NOMO-1 (cell line): ENCODE measurements around the gene GARIN3.

Experiments used
- DNase-seq, 2 experiments: peaks; one replicate each; lab custom pipeline; 2025; ENCODE audit not compliant: unreplicated experiment in 2 of 2; lab: John Stamatoyannopoulos, UW

GARIN3 gene

GRCh38 chr5:157150995-157151394, 15.1 kb downstream of the GARIN3 start:
- DNase-seq = no peak

DNA sequence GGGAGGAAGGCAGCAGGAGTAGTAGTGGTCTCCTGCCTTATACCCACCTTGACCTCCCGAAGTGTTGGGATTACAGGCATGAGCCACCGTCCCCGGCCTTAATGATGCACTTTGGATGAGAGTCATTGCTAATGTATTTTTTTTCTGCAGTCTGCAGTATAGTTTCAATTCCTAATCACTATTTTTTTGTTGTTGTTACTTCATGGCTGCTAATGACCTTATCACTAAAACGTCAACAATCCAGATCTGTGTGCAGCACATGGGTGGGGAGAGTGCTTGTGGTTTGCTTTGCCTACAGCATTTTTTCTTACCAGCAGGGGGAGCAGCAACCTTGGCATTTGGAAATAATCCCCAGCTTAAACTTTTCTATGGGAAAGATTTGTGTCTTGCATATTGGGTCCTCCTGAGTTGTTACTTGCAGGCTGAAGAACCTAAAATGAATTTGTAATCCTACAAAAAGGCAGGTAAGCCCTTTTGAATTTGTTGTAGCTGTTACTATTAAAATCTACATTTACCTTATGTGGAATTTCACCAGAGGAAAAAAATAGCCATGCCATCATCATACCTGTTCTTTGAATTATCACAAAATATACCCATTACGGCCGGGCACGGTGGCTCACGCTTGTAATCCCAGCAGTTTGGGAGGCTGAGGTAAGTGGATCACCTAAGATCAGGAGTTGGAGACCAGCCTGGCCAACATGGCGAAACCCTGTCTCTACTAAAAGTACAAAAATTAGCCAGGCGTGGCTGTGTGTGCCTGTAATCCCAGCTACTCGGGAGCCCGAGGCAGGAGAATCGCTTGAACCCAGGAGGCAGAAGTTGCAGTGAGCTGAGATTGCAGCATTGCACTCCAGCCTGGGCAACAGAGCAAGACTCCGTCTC, 17.1 kb downstream of the GARIN3 start:
- peak; percentile 44 to 50 for DNase-seq

- peak; percentile 77 to 94 for DNase-seq
These were observed 22.7 kb downstream of the GARIN3 start for GRCh38 chr5:157143127-157143971.

GRCh38 chr5:157142317-157143126, 23.5 kb downstream of the GARIN3 start, which contains the start of gene MED7:
MED7 (minus strand) TSS chr5:157142865; CDS start chr5:157139431, 3,434 bp downstream.
- DNase-seq = peak; percentile 98 to 99

DNA sequence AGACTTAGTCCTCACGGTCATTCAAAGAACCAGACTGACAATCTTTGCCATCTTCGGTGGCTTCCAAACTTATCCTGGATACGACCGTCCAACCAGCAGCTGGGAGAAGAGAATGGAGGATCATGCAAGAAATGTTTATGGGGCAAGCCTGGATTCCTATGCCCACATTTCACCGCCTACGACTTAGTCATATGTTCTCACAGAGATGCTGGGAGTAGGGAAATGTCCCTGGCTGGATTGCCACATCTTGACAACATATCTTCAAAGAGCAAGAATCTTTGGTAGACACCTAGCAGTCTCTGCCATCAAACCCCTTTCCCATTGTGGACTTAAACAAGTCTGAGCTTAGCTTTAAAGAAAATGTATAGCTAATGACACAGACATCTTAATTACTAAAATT, 28.4 kb downstream of the GARIN3 start:
- DNase-seq = no peak

- no peak for DNase-seq
These were observed 33.8 kb downstream of the GARIN3 start for GRCh38 chr5:157132281-157132612.

- peak; percentile 62 to 72 for DNase-seq
These were observed 35.1 kb downstream of the GARIN3 start for GRCh38 chr5:157130925-157131324.

DNA sequence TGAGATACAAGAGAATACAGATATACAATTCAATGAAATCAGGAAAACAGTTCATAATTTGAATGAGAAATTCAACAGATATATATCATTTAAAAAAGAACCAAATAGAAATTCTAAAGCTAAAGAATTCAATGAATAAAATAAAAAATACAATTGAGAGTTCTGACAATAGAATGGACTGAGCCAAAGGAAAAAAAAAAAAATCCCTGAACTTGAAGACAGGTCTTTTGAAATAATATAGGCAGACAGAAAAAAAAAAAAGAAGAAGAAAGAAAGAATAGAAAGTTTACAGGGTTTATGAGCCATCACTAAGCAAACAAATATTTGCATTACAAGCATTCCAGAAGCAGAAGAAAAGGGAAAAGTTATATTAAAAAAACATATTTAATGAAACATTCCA, 44.4 kb downstream of the GARIN3 start:
- no peak for DNase-seq

DNA sequence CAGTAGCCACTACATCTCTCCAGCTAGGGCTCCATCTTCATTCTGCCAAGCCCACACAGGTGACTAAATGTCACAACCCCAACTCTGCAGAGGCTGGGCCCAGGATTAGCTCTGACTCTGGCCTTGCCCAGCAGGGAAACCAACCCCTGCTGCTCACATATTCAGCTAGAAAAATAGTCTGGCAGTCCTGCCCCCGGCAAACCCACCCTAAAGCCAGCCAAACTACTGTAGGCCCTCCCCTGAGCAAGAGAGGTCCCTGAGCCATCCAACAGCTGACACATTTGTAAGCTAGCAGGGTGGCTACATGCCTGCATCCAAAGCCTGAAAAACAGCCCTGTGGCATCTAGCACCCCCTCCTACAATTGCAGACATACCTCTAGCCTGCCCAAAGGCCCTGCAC, 46.0 kb downstream of the GARIN3 start:
- DNase-seq = no peak

DNA sequence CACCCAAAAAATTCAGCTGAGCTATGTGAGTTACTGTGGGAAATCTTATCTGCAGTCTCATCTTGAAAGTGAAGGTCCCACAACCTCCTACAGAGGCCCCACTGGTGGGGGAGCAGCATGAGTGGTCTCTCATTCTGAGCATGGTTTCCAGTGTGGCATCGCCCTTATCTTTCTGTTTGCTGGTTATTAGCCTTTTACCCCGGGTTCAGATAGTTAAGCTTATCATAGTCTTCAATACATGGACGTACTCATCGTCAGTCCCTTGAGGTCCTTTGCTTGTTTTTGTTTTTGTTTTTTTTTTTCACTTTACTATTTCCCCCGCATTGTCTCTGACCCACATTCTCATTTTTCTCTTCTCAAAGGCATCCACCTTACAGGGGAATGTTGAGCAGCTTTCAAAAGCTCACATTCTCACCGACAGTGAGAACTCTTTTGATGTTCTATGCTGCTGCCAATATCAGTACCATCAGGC, 49.5 kb downstream of the GARIN3 start:
- DNase-seq = no peak

GRCh38 chr5:157115502-157115901, 50.6 kb downstream of the GARIN3 start:
- no peak for DNase-seq

DNA sequence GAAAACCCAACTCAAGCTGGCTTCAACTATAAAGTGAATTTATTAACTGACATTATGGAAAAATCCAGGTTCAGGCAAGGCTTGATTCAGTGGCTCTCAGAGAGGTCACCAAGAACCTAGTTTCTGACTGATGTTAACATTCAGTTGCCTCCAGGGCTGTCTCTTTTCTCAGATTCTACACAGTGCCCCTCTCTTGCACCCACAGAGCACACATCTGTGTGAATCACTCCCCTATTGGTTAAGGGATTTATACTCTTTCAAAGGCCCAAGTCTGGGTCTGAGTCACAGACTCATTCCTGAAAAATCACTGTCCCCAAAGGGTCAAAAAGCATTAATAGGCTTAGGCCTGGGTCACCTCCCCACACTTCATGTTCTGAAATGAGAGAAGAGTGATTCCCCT, 51.1 kb downstream of the GARIN3 start:
- no peak for DNase-seq

DNA sequence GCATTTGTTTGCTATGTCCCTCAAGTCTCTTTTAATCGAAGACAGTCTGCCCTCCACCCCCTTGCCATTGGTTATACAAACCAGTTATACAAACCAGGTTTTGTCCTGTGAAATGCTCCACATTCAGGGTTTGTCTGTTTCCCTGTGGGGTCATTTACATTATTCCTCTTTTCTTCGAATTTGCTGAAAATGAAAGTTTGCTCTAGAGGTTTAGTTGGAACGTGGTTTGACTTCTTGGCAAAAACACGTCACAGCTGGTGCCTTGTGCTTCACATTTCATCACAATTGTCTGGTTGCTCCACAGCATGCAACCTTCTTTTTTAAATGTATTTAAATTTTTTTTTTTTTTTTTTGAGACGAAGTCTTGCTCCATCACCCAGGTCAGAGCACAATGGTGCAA, 53.1 kb downstream of the GARIN3 start:
- DNase-seq = peak; percentile 39 to 48
